ENCODE data around the gene SPATS2L. TPM values are rescaled to one million over a fixed set of nuclear protein-coding genes. Genes with fewer than 3 reads are reported as not detected.

SPATS2L gene
- total RNA-seq, 1 experiment from 2014 or later: 47.3 TPM

GRCh38 chr2:200341376-200341775 is 34.9 kb downstream of the SPATS2L start:
- no CpG with 5 or more reads among the region's 1 CpG for WGBS (ENCODE audit: extremely low coverage, insufficient read length, low lambda C conversion rate)
- H4K20me1 ChIP-seq (ENCODE audit: control insufficient read depth, insufficient read depth, insufficient read length): no peaks in the 10 kb centered on the region
- Mint-ChIP-seq H3K4me3 (no peak overlapping the region), H3K27me3 (ENCODE audit: low read depth) (no peaks in the 10 kb centered on the region), H3K36me3 (ENCODE audit: insufficient read depth in 1 of 3, low read depth in 3 of 3) (peaks cover 5 to 18% (median 16%) of the 10 kb centered on the region in 3 experiments; a peak in 6 of 7 replicates), H3K4me1 (peaks cover 22% of the 10 kb centered on the region in 2 experiments), H3K9me3 (peaks cover 6 to 10% of the 10 kb centered on the region in 2 experiments; a peak in 3 of 5 replicates), H3K27ac (no peak overlapping the region)
- peaks cover 7% of the 10 kb centered on the region for H3K79me1 ChIP-seq (ENCODE audit: insufficient read depth, low read depth, low read length, poor library complexity, severe bottlenecking)
- H3K9ac ChIP-seq (ENCODE audit: extremely low read depth, insufficient read length, low read length): no peak overlapping the region
- no peak overlapping the region for H4K91ac ChIP-seq (ENCODE audit: insufficient read length, low read depth, low read length)
- no peaks in the 10 kb centered on the region for H3K23me2 ChIP-seq (ENCODE audit: insufficient read length, low read depth, low read length, poor library complexity, severe bottlenecking)
- no peak overlapping the region for H3K23ac ChIP-seq (ENCODE audit: insufficient read length, low read depth, low read length)
- no peak overlapping the region for H2BK15ac ChIP-seq (ENCODE audit: low read depth, low read length)
- no peak overlapping the region for H3K27ac ChIP-seq (ENCODE audit: insufficient read length, low read depth, low read length)
- H4K5ac ChIP-seq (ENCODE audit: insufficient read length, low read depth, low read length): no peak overlapping the region
- no peak overlapping the region for H3K4me2 ChIP-seq (ENCODE audit: insufficient read depth, insufficient read length, low read length)
- no peak overlapping the region for H2AFZ ChIP-seq (ENCODE audit: low read length)
- no peak overlapping the region for H3T11ph ChIP-seq (ENCODE audit: low read length)
- no peak overlapping the region for H3K56ac ChIP-seq (ENCODE audit: insufficient read length, low read depth, low read length)
- no peak overlapping the region for H2BK120ac ChIP-seq (ENCODE audit: low read depth, low read length, poor library complexity, severe bottlenecking)
- no peak overlapping the region for H3K4ac ChIP-seq (ENCODE audit: low read depth, low read length)
- H3K18ac ChIP-seq (ENCODE audit: insufficient read length, low read depth, low read length): no peak overlapping the region
- H2BK12ac ChIP-seq (ENCODE audit: insufficient read length, low read depth, low read length): no peak overlapping the region
- peaks cover 5% of the 10 kb centered on the region; the same call in 1 of the 2 replicates for H3K4me1 ChIP-seq (ENCODE audit: insufficient read depth, low read length)
- H3K14ac ChIP-seq (ENCODE audit: insufficient read depth, low read length): no peak overlapping the region
- H3K9me3 ChIP-seq (ENCODE audit: control insufficient read depth, low read depth, low read length): no peaks in the 10 kb centered on the region
- no peak overlapping the region for H4K8ac ChIP-seq (replicated peaks; ENCODE audit: insufficient read length, low read depth, low read length)
- H2BK20ac ChIP-seq (ENCODE audit: low read depth, low read length, poor library complexity, severe bottlenecking): no peak overlapping the region
- H2AK5ac ChIP-seq (ENCODE audit: insufficient read length, low read length): no peak overlapping the region
- TF ChIP-seq CTCF (conservative IDR thresholded peaks at IDR 0.05): no peak
- no peaks in the 10 kb centered on the region for H3K27me3 ChIP-seq (ENCODE audit: insufficient read depth, low read length)
- no peak overlapping the region for H2BK5ac ChIP-seq (ENCODE audit: insufficient read length, low read length)
- no peak for DNase-seq
- H3K79me2 ChIP-seq (ENCODE audit: insufficient read depth, low read length): peaks cover 32% of the 10 kb centered on the region; the same call in 1 of the 2 replicates
